Measurements from ENCODE around the gene KRT34. TPM values are rescaled to one million over a fixed set of nuclear protein-coding genes. Genes with fewer than 3 reads are reported as not detected.

The KRT34 gene
- total RNA-seq (2022; extraction: Qiagen RNA extraction) = 0.22 to 0.52 TPM (median 0.46 TPM) in 5 replicates

GRCh38 chr17:41381943-41382342 is at the start of gene KRT34:
TSS of gene KRT34 (minus strand) at chr17:41382306. CDS start at chr17:41382246, 60 bp downstream.

GRCh38 chr17:41424111-41424635 is 42.1 kb upstream of the KRT34 start, which contains the start of gene KRT37:
TSS of gene KRT37 (minus strand) at chr17:41424585. CDS start at chr17:41424523, 62 bp downstream.

GRCh38 chr17:41396996-41397660 is 15.0 kb upstream of the KRT34 start, which contains the start of gene KRT31:
TSS of gene KRT31 (minus strand) at chr17:41397608. CDS start at chr17:41397539, 69 bp downstream.

GRCh38 chr17:41369713-41370112 is 12.4 kb downstream of the KRT34 start, which contains the start of gene KRT33B:
TSS of gene KRT33B (minus strand) at chr17:41369813. CDS start at chr17:41369750, 63 bp downstream.

GRCh38 chr17:41350381-41350878 is 31.7 kb downstream of the KRT34 start, which contains the start of gene KRT33A:
TSS of gene KRT33A (minus strand) at chr17:41350828. CDS start at chr17:41350767, 61 bp downstream.

Other genes starting within 250 kb of the KRT34 start
- not detected in 5 replicates for gene KRTAP4-6, start 241.8 kb downstream of the KRT34 start, total RNA-seq (2022; extraction: Qiagen RNA extraction)
- gene KRTAP4-5, start 232.5 kb downstream of the KRT34 start, total RNA-seq (2022; extraction: Qiagen RNA extraction) = not detected in 5 replicates
- not detected in 5 replicates for gene KRTAP4-4, start 221.6 kb downstream of the KRT34 start, total RNA-seq (2022; extraction: Qiagen RNA extraction)
- gene KRTAP4-3, start 214.1 kb downstream of the KRT34 start, total RNA-seq (2022; extraction: Qiagen RNA extraction) = not detected in 5 replicates
- gene KRTAP4-2, start 204.1 kb downstream of the KRT34 start, total RNA-seq (2022; extraction: Qiagen RNA extraction) = not detected in 5 replicates
- 0.10 to 0.29 TPM (median 0.16 TPM) in 3 of 5 replicates, not detected in the others for gene KRTAP4-1, start 197.4 kb downstream of the KRT34 start, total RNA-seq (2022; extraction: Qiagen RNA extraction)
- gene KRTAP9-1, start 192.4 kb downstream of the KRT34 start, total RNA-seq (2022; extraction: Qiagen RNA extraction) = not detected in 5 replicates
- not detected in 5 replicates for gene KRTAP9-2, start 155.7 kb downstream of the KRT34 start, total RNA-seq (2022; extraction: Qiagen RNA extraction)
- not detected in 5 replicates for gene KRTAP9-3, start 149.9 kb downstream of the KRT34 start, total RNA-seq (2022; extraction: Qiagen RNA extraction)
- not detected in 5 replicates for gene KRTAP9-8, start 144.3 kb downstream of the KRT34 start, total RNA-seq (2022; extraction: Qiagen RNA extraction)
- gene KRTAP9-4, start 132.6 kb downstream of the KRT34 start, total RNA-seq (2022; extraction: Qiagen RNA extraction) = not detected in 5 replicates
- gene KRTAP9-9, start 126.9 kb downstream of the KRT34 start, total RNA-seq (2022; extraction: Qiagen RNA extraction) = not detected in 5 replicates
- gene KRTAP9-6, start 116.9 kb downstream of the KRT34 start, total RNA-seq (2022; extraction: Qiagen RNA extraction) = not detected in 5 replicates
- not detected in 5 replicates for gene KRTAP9-7, start 106.6 kb downstream of the KRT34 start, total RNA-seq (2022; extraction: Qiagen RNA extraction)
- gene KRTAP29-1, start 79.5 kb downstream of the KRT34 start, total RNA-seq (2022; extraction: Qiagen RNA extraction) = not detected in 5 replicates
- gene KRTAP16-1, start 73.0 kb downstream of the KRT34 start, total RNA-seq (2022; extraction: Qiagen RNA extraction) = not detected in 5 replicates
- not detected in 5 replicates for gene KRTAP17-1, start 66.6 kb downstream of the KRT34 start, total RNA-seq (2022; extraction: Qiagen RNA extraction)
- gene KRT33A, start 31.5 kb downstream of the KRT34 start, total RNA-seq (2022; extraction: Qiagen RNA extraction) = not detected in 5 replicates
- gene KRT33B, start 12.5 kb downstream of the KRT34 start, total RNA-seq (2022; extraction: Qiagen RNA extraction) = not detected in 5 replicates
- gene KRT31, start 15.3 kb upstream of the KRT34 start, total RNA-seq (2022; extraction: Qiagen RNA extraction) = not detected in 5 replicates
- gene KRT37, start 42.3 kb upstream of the KRT34 start, total RNA-seq (2022; extraction: Qiagen RNA extraction) = not detected in 5 replicates
- not detected in 5 replicates for gene KRT38, start 58.7 kb upstream of the KRT34 start, total RNA-seq (2022; extraction: Qiagen RNA extraction)
- gene KRT32, start 85.1 kb upstream of the KRT34 start, total RNA-seq (2022; extraction: Qiagen RNA extraction) = 0.05 to 0.07 TPM (median 0.06 TPM) in 3 of 5 replicates, not detected in the others
- not detected in 5 replicates for gene KRT35, start 98.8 kb upstream of the KRT34 start, total RNA-seq (2022; extraction: Qiagen RNA extraction)
- gene KRT36, start 107.6 kb upstream of the KRT34 start, total RNA-seq (2022; extraction: Qiagen RNA extraction) = not detected in 5 replicates
- 0.09 to 0.29 TPM (median 0.24 TPM) in 5 replicates for gene KRT13, start 123.3 kb upstream of the KRT34 start, total RNA-seq (2022; extraction: Qiagen RNA extraction)
- gene KRT15, start 136.6 kb upstream of the KRT34 start, total RNA-seq (2022; extraction: Qiagen RNA extraction) = 2.1 to 3.9 TPM (median 3.2 TPM) in 5 replicates
- 40.6 to 55.7 TPM (median 46.2 TPM) in 5 replicates for gene KRT19, start 146.0 kb upstream of the KRT34 start, total RNA-seq (2022; extraction: Qiagen RNA extraction)
- not detected in 5 replicates for gene KRT9, start 189.8 kb upstream of the KRT34 start, total RNA-seq (2022; extraction: Qiagen RNA extraction)
- 0.08 to 0.17 TPM (median 0.13 TPM) in 4 of 5 replicates, not detected in the other for gene KRT14, start 204.6 kb upstream of the KRT34 start, total RNA-seq (2022; extraction: Qiagen RNA extraction)
- 0.51 to 1.3 TPM (median 1.1 TPM) in 5 replicates for gene KRT16, start 230.5 kb upstream of the KRT34 start, total RNA-seq (2022; extraction: Qiagen RNA extraction)
- 0.54 to 1.9 TPM (median 0.78 TPM) in 5 replicates for gene KRT17, start 242.3 kb upstream of the KRT34 start, total RNA-seq (2022; extraction: Qiagen RNA extraction)

Data from A549 treated with Hydrocortisone at 1 μM for 4 hours (cell line).